GM08714 (cell line): ENCODE results near the gene NRXN3.

ENCODE experiments used
- H3K4me3 ChIP-seq: fragments of 200-500 bp; sonication (Bioruptor generic); 2 replicates; pipeline ENCODE4 v1.5.1; 2014; ENCODE audit warnings: mild to moderate bottlenecking, low read length, inconsistent platforms
- ZNF274 ChIP-seq: IDR thresholded peaks from 2 replicates; pipeline ENCODE4 v1.6.1; 2012; ENCODE audit warnings: mild to moderate bottlenecking, low read depth, low read length

NRXN3 gene

GRCh38 chr14:79786522-79786921, 1616.3 kb downstream of the NRXN3 start:
- TF ChIP-seq ZNF274: no peak
- H3K4me3 ChIP-seq: no peak overlapping the region

GRCh38 chr14:79788346-79788745, 1618.2 kb downstream of the NRXN3 start:
- no peak for TF ChIP-seq ZNF274

GRCh38 chr14:79791055-79791732, 1621.0 kb downstream of the NRXN3 start:
- no peak overlapping the region for H3K4me3 ChIP-seq
- no peak for TF ChIP-seq ZNF274

More at GRCh38 chr14:79788346-79788745, 1618.2 kb downstream of the NRXN3 start:
- H3K4me3 ChIP-seq: no peak overlapping the region

GRCh38 chr14:79802093-79802492, 1631.9 kb downstream of the NRXN3 start:
- H3K4me3 ChIP-seq: no peak overlapping the region
- no peak for TF ChIP-seq ZNF274

- no peak overlapping the region for H3K4me3 ChIP-seq
Measured at GRCh38 chr14:79805636-79806035, 1635.5 kb downstream of the NRXN3 start.

GRCh38 chr14:79809849-79810612, 1639.9 kb downstream of the NRXN3 start:
- TF ChIP-seq ZNF274: no peak
- H3K4me3 ChIP-seq: no peak overlapping the region

More at GRCh38 chr14:79805636-79806035, 1635.5 kb downstream of the NRXN3 start:
- no peak for TF ChIP-seq ZNF274

GRCh38 chr14:79820866-79821535, 1650.8 kb downstream of the NRXN3 start:
- no peak for TF ChIP-seq ZNF274
- no peak overlapping the region for H3K4me3 ChIP-seq

- no peak for TF ChIP-seq ZNF274
- H3K4me3 ChIP-seq: no peak overlapping the region
Measured at GRCh38 chr14:79822034-79822433, 1651.9 kb downstream of the NRXN3 start.

- no peak for TF ChIP-seq ZNF274
Measured at GRCh38 chr14:79825046-79825521, 1654.9 kb downstream of the NRXN3 start.

GRCh38 chr14:79826362-79826761, 1656.2 kb downstream of the NRXN3 start:
- TF ChIP-seq ZNF274: no peak
- H3K4me3 ChIP-seq: no peak overlapping the region

More at GRCh38 chr14:79825046-79825521, 1654.9 kb downstream of the NRXN3 start:
- no peak overlapping the region for H3K4me3 ChIP-seq

- H3K4me3 ChIP-seq: no peak overlapping the region
- TF ChIP-seq ZNF274: no peak
Measured at GRCh38 chr14:79829405-79830166, 1659.4 kb downstream of the NRXN3 start.

GRCh38 chr14:79831195-79831892, 1661.2 kb downstream of the NRXN3 start:
- TF ChIP-seq ZNF274: no peak
- H3K4me3 ChIP-seq: no peak overlapping the region

- TF ChIP-seq ZNF274: no peak
Measured at GRCh38 chr14:79833781-79834180, 1663.6 kb downstream of the NRXN3 start.

More at GRCh38 chr14:79833781-79834180, 1663.6 kb downstream of the NRXN3 start:
- H3K4me3 ChIP-seq: no peak overlapping the region
